ENCODE data around the gene THADA. TPM values are rescaled to one million over a fixed set of nuclear protein-coding genes. Genes with fewer than 3 reads are reported as not detected.
A peak's percentile ranks its signal among the peaks of the same experiment; 100 is the strongest.
"Not testable (repeated sequence)": the region's sequence is repeated elsewhere in the genome, so short reads cannot be mapped to it uniquely, and the experiment has no call there.

The THADA gene
- total RNA-seq (2014; rRNA removed; shearing (Covaris generic)), result 22.0 and 28.7 TPM in 2 replicates

GRCh38 chr2:43595603-43596412, at the start of gene THADA:
Gene THADA, minus strand, starts transcription at chr2:43596038. Its CDS starts 3,646 bp downstream, at chr2:43592392.
- peak; percentile 99 for DNase-seq (ENCODE audit: low spot score)

GRCh38 chr2:43643680-43644079, 47.8 kb upstream of the THADA start:
- no peak for DNase-seq (ENCODE audit: low spot score)

- DNase-seq (ENCODE audit: low spot score), result no peak
These were observed 46.5 kb upstream of the THADA start for GRCh38 chr2:43642363-43642762.

GRCh38 chr2:43637030-43637803, 41.4 kb upstream of the THADA start, which contains the start of gene PLEKHH2:
Gene PLEKHH2, plus strand, starts transcription at chr2:43637260. Its CDS starts 7,414 bp downstream, at chr2:43644674.
- peak; percentile 90 for DNase-seq (ENCODE audit: low spot score)

GRCh38 chr2:43636621-43637020, 40.8 kb upstream of the THADA start:
- no peak for DNase-seq (ENCODE audit: low spot score)

GRCh38 chr2:43636153-43636552, 40.3 kb upstream of the THADA start:
- not testable (repeated sequence) for DNase-seq (ENCODE audit: low spot score)

GRCh38 chr2:43634604-43635306, 38.9 kb upstream of the THADA start:
- DNase-seq (ENCODE audit: low spot score), result peak; percentile 85

GRCh38 chr2:43631618-43632317, 35.9 kb upstream of the THADA start:
- no peak for DNase-seq (ENCODE audit: low spot score)

GRCh38 chr2:43622931-43623451, 27.2 kb upstream of the THADA start:
- DNase-seq (ENCODE audit: low spot score), result no peak

- DNase-seq (ENCODE audit: low spot score), result no peak
These were observed 23.7 kb upstream of the THADA start for GRCh38 chr2:43619511-43619910.

- DNase-seq (ENCODE audit: low spot score), result no peak
These were observed 21.3 kb upstream of the THADA start for GRCh38 chr2:43616967-43617680.

GRCh38 chr2:43612944-43613343, 17.1 kb upstream of the THADA start:
- DNase-seq (ENCODE audit: low spot score), result no peak

GRCh38 chr2:43611987-43612894, 16.4 kb upstream of the THADA start:
- peak; percentile 92 for DNase-seq (ENCODE audit: low spot score)

GRCh38 chr2:43610361-43610760, 14.5 kb upstream of the THADA start:
- no peak for DNase-seq (ENCODE audit: low spot score)

GRCh38 chr2:43609290-43609918, 13.6 kb upstream of the THADA start:
- DNase-seq (ENCODE audit: low spot score), result peak; percentile 78

- no peak for DNase-seq (ENCODE audit: low spot score)
These were observed 10.0 kb upstream of the THADA start for GRCh38 chr2:43605851-43606250.

GRCh38 chr2:43605079-43605655, 9.3 kb upstream of the THADA start:
- peak; percentile 58 for DNase-seq (ENCODE audit: low spot score)

- DNase-seq (ENCODE audit: low spot score), result no peak
These were observed 8.8 kb upstream of the THADA start for GRCh38 chr2:43604674-43605073.
